Transverse colon (tissue), 3 donors: ENCODE measurements around the gene NHS.

Experiments used
- EP300 ChIP-seq: sonication (generic); formaldehyde crosslinking; IDR thresholded peaks from one replicate; pipeline ENCODE4 v1.6.1; 2017; ENCODE audit warnings: antibody characterized with exemption, low read depth
- TF ChIP-seq, protein P1 (sequence below), 5 experiments: fragments of 200-600 bp in 3 of 5; fragments of 450-650 bp in 2 of 5; sonication (generic) in 3 of 5; IDR thresholded peaks; 1 replicate in 2 of 5; 2 replicates in 3 of 5; pipeline ENCODE4 v1.5.1; 2016 to 2017; ENCODE audit warnings: antibody characterized with exemption in 5 of 5, inconsistent platforms in 3 of 5, mild to moderate bottlenecking in 2 of 5, moderate library complexity in 1 of 5

DNA sequence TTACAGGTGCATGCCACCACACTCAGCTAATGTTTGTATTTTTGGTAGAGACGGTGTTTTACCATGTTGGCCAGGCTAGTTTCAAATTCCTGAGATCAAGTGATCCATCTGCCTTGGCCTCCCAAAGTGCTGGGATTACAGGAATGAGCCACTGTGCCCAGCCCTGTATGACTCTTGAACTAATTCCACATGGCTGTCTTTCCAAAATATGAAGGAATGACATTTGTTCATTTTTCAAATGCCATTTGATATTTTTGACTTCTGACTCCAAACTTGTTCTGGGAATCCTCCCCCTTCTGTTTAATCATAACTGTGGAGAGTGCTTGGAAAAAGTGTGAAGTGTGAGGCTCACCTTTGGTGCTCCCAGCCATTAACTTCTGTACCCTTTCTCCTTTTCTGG, 119.2 kb downstream of the NHS start:
- TF ChIP-seq, protein P1, sequence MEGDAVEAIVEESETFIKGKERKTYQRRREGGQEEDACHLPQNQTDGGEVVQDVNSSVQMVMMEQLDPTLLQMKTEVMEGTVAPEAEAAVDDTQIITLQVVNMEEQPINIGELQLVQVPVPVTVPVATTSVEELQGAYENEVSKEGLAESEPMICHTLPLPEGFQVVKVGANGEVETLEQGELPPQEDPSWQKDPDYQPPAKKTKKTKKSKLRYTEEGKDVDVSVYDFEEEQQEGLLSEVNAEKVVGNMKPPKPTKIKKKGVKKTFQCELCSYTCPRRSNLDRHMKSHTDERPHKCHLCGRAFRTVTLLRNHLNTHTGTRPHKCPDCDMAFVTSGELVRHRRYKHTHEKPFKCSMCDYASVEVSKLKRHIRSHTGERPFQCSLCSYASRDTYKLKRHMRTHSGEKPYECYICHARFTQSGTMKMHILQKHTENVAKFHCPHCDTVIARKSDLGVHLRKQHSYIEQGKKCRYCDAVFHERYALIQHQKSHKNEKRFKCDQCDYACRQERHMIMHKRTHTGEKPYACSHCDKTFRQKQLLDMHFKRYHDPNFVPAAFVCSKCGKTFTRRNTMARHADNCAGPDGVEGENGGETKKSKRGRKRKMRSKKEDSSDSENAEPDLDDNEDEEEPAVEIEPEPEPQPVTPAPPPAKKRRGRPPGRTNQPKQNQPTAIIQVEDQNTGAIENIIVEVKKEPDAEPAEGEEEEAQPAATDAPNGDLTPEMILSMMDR (IDR thresholded peaks at IDR 0.05): no peak
- TF ChIP-seq EP300: no peak
